ENCODE data around the gene LPCAT1.

The LPCAT1 gene

DNA sequence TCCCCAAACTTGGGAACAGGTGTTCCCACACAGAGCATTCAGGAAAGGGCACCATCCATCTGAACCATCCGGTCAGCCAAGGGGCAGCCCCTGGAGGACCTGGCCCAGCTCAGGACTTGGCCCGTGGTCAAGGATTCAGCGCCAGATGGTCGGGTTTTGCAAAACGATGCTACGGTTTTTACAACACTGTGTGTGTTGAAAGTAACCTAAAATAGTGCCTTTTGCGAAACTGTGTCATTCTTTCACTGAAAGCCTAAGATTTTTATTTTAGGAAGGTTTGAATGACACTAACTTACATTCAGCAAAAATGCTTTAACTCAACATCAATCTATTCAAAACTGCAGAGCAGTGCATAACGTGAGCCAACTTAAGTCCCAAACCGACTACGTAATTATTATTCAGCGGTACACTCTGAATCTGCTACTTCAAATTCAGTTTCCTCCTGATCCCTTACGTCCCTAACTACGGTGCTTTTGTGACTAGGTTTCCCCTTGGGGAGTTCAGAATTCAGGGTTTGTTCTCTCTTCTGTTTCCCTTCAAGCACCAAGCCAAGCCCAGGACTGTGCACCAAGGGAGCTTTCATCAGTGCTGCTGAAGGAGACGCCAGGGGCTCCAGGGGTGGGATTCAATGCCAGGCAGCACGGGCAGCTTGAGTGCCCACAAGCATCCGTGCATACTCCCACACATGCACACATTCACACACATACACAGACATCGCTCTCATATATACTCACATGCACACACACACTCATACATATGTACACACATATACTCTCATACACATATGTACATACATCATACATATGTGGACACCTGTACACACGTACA is 25.8 kb downstream of the LPCAT1 start:
- DNase-seq = no peak
- H3K4me3 Mint-ChIP-seq = no peak overlapping the region
- no peaks in the 10 kb centered on the region for H3K27me3 Mint-ChIP-seq
- peak overlapping the region; percentile 24 for H3K27ac Mint-ChIP-seq
- peaks cover 79% of the 10 kb centered on the region for H3K36me3 Mint-ChIP-seq (ENCODE audit: low read depth)
- no peaks in the 10 kb centered on the region for H3K9me3 Mint-ChIP-seq
- H3K4me1 Mint-ChIP-seq (ENCODE audit: low read depth) = peaks cover 49% of the 10 kb centered on the region

DNA sequence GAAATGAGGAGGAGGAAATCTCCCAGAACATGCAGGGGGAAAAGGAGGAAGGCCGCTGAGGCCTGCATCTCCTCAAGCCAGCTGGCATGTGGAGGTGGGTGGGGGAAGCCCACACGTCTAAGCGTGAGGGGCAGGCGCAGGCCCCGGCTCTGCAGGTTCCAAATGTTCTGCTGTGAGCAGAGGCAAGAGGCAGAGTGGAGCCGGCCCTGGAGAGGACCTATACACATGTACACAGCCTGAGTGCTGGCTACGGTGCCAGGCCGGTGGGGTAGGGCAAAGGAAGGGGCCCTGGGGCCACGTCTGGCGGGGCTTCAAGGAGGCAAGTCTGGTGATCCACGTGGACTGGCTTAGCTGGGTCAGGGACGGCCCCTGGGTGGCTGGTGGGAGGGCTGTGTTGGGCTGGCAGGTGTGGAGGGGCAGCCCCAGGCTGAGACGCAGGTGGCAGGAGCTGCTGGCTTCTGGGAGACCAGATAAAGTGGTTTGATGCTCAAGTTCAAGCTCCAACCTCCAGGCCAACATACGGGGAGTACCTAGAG is 26.4 kb downstream of the LPCAT1 start:
- DNase-seq = no peak
- Mint-ChIP-seq H3K36me3 (ENCODE audit: low read depth) (peaks cover 83% of the 10 kb centered on the region), H3K9me3 (no peaks in the 10 kb centered on the region), H3K4me3 (no peak overlapping the region), H3K27ac (peak overlapping the region; percentile 24), H3K27me3 (no peaks in the 10 kb centered on the region), H3K4me1 (ENCODE audit: low read depth) (peaks cover 52% of the 10 kb centered on the region)

DNA sequence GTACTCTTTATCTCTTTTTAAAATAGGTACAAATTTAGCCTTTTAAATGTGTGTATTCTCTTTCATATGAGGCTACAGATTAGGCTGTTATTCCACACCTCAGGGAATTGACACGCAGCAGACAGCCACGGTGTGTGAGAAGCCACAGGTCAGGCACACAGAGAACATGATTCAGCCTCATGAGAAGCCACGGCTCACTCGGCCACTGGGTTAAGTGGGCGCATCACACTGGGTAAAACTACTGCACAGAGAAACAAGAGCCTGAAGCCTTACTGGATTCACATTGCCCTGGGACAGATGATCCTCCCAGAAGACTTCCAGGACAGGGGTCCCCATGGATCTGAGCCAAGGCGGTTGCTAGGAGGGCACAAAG is 28.2 kb downstream of the LPCAT1 start:
- H3K4me1 Mint-ChIP-seq (ENCODE audit: low read depth) = peaks cover 65% of the 10 kb centered on the region

DNA sequence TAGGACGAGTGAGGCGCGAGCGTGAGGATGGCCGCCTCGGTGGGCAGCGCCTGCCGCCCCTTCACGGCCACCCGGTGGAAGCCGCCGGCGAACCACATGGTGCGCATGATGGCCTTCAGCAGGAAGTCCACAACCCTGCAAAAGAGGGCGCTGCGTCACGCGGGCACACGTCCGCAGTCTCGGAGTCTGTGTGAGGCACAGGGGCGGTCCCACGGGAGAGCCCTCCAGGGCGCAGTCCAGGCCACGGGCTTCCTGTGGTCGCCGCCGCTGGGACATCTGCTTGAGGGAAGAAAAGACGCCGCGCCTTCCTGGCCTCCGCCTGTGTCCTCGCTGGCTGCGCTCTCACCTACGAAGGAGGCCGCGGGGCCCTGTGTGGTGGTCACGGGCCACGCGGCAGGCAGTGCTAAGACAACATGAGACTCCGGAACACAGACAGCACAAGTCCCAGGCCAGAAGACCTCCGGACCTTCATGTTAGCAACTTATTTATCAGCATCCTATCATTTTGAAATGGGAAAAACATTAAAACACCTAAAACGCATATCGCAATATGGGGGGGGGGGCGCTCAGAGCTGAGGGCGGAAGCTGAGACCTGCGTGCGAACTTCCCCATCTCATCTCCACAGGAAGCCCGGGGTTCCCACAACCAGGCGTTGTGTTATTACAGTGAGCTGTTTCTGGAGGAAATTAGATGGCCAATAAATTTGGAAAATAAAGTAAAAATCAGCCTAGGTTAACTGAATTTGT is 28.8 kb downstream of the LPCAT1 start:
- Mint-ChIP-seq H3K36me3 (ENCODE audit: low read depth) (peaks cover 95% of the 10 kb centered on the region), H3K27ac (peak overlapping the region; percentile 90), H3K4me1 (ENCODE audit: low read depth) (peaks cover 71% of the 10 kb centered on the region)

More for the DNA sequence above, 28.2 kb downstream of the LPCAT1 start:
- Mint-ChIP-seq H3K4me3 (peak overlapping the region; percentile 66), H3K9me3 (no peaks in the 10 kb centered on the region), H3K36me3 (ENCODE audit: low read depth) (peaks cover 95% of the 10 kb centered on the region), H3K27me3 (no peaks in the 10 kb centered on the region), H3K27ac (peak overlapping the region; percentile 90)
- DNase-seq = no peak

DNA sequence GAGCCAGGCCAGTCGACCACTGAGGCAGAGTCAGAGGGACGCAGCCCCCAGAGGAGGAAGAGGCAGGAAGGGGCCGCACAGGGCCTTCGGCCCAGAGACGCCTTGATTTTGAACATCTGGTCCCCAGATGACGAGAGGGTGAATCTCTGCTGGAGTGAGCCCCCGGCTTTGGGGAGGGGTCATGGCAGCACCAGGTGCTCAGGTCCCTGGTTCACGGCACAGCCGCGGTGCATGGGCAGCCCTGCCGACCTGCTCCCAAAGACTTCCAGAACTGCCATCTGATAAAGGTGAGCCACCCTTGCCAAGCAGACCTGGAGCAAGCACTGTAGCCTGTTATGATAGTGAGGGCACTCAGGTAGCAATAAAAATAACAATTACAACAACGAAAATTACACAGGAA is 29.8 kb downstream of the LPCAT1 start:
- peaks cover 93% of the 10 kb centered on the region for H3K36me3 Mint-ChIP-seq (ENCODE audit: low read depth)
- H3K4me1 Mint-ChIP-seq (ENCODE audit: low read depth) = peaks cover 81% of the 10 kb centered on the region
- DNase-seq = no peak
- H3K4me3 Mint-ChIP-seq = peak overlapping the region; percentile 66
- no peaks in the 10 kb centered on the region for H3K9me3 Mint-ChIP-seq
- H3K27ac Mint-ChIP-seq = peak overlapping the region; percentile 76
- H3K27me3 Mint-ChIP-seq = no peaks in the 10 kb centered on the region

More for the DNA sequence above, 28.8 kb downstream of the LPCAT1 start:
- peak; percentile 46 for DNase-seq
- H3K27me3 Mint-ChIP-seq = no peaks in the 10 kb centered on the region
- H3K4me3 Mint-ChIP-seq = peak overlapping the region; percentile 66
- no peaks in the 10 kb centered on the region for H3K9me3 Mint-ChIP-seq

DNA sequence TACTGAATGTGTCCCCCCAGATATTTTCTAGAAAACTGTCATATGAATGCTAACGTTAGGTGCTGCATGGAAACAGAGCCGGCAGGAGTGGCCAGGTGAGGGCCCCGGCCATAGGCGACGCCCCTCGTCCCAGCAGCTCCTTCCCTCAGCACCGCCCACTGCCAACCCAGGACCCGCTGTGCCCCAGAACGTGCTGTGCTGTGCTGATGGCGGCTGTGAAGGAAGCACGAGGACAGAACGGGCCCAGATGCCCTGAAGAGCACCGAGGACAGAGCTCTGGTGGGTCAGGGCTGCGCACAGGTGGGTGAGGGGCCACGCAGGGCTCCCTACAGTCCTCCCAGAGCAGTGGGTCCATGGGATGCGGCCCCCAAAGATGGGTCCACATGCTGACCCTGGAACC is 30.3 kb downstream of the LPCAT1 start:
- Mint-ChIP-seq H3K4me3 (peak overlapping the region; percentile 66), H3K4me1 (ENCODE audit: low read depth) (peaks cover 84% of the 10 kb centered on the region), H3K27me3 (no peaks in the 10 kb centered on the region), H3K9me3 (no peaks in the 10 kb centered on the region), H3K36me3 (ENCODE audit: low read depth) (peaks cover 93% of the 10 kb centered on the region), H3K27ac (peak overlapping the region; percentile 76)
- no peak for DNase-seq

DNA sequence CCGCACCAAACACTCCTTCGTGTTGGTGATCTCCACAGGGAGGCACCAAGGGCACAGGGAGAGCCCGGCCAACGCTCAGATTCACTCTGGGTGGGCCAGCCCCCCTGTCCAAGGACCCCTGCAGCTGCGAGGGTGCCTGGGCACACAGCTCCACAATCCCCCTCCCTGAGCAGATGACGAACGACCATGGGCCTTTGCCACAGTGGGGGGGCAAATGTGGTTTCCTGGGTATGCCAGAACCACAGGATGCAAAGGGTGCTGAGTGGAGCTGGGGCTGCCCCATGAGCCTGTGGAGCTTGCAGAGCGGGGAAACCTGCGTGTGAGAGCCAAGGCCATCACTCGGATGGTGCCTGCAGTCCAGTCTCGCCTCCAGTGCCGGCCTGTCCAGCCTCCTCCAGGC is 31.0 kb downstream of the LPCAT1 start:
- Mint-ChIP-seq H3K4me1 (ENCODE audit: low read depth) (peaks cover 87% of the 10 kb centered on the region), H3K9me3 (no peaks in the 10 kb centered on the region), H3K27me3 (no peaks in the 10 kb centered on the region), H3K36me3 (ENCODE audit: low read depth) (peaks cover 93% of the 10 kb centered on the region), H3K4me3 (peak overlapping the region; percentile 66), H3K27ac (peak overlapping the region; percentile 2)
- DNase-seq = no peak

DNA sequence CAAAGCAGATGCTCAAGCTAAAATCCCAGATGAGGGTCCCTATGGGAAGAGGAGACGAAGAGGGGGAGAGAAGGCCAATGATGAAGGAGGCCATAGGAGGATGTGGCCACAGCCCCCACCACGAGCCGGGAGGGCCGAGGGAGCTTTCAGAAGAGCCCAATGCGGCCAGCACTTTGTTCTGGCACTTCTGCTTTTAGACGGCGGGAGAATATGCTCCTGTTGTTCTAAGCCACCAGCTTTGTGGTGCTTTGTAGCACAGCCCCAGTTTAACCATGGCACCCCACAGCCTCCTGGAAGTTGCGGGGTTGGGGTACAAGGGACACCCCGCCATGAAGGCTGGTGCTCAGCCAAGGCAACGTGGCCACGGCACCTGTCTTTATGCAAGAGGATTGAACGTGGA is 33.4 kb downstream of the LPCAT1 start:
- DNase-seq = no peak
- peaks cover 73% of the 10 kb centered on the region for H3K4me1 Mint-ChIP-seq (ENCODE audit: low read depth)
- H3K4me3 Mint-ChIP-seq = no peak overlapping the region
- H3K27me3 Mint-ChIP-seq = no peaks in the 10 kb centered on the region
- peak overlapping the region; percentile 92 for H3K27ac Mint-ChIP-seq
- H3K9me3 Mint-ChIP-seq = no peaks in the 10 kb centered on the region
- peaks cover 95% of the 10 kb centered on the region for H3K36me3 Mint-ChIP-seq (ENCODE audit: low read depth)

DNA sequence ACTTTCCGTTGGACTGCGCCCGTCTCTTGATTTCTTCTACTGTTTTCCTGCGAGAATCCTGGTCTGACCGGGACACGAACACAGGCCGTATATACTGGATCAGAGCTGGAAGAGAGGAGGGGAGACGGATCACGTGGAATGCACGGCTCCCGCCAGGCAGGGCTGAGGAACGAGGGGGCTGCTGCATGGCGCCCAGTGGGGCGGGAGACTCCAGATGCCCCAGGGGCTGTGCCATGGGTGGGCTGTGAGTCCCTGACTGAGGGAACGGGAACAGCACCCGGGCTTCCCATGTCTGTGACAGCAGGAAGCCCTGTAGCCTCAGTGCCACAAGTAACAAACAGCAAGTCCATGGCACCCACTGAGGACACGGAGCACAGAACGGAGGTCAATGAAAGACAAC is 34.0 kb downstream of the LPCAT1 start:
- Mint-ChIP-seq H3K36me3 (ENCODE audit: low read depth) (peaks cover 94% of the 10 kb centered on the region), H3K4me1 (ENCODE audit: low read depth) (peaks cover 71% of the 10 kb centered on the region), H3K27ac (peak overlapping the region; percentile 92), H3K27me3 (no peaks in the 10 kb centered on the region), H3K4me3 (peak overlapping the region; percentile 40), H3K9me3 (no peaks in the 10 kb centered on the region)
- DNase-seq = no peak

DNA sequence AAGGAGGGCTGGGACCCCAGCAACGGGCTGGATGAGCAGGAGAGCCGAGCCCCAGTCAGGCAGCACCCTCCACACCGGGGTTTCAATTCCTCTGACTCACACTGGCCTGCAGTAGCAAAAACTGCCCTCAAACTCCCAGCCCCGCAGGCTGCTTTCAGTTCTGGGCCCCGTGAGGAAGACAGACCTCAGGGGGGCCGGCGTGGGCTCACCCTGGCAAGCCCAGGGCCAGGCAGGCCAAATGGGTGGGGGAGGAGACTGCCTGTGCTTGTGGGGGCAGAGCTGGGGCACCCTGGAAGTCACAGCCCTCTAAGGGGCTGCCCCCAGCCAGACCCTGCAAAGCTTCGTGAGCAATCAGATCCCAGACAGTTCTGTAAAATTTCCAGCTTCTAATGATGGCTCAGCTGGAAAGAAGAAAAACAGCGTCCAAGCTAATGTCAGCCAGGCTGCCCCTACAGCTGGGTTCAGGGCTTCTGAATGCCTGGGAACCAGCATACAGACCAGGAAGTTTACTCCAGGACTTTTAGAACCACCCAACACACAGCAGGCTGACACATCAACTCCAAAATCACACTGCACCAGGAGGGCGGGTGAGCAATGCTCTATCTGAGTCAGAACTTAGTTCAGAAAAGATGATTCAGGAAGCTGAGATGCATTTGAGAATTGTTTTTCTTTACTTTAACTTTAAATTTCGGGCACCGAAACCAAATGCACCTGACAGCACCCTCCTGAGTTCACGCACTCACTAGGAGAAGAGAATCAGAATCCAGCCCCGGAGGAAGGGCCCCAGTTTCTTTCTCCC is 34.7 kb downstream of the LPCAT1 start:
- peaks cover 70% of the 10 kb centered on the region for H3K4me1 Mint-ChIP-seq (ENCODE audit: low read depth)
- H3K27ac Mint-ChIP-seq = peak overlapping the region; percentile 92
- peak overlapping the region; percentile 41 for H3K4me3 Mint-ChIP-seq
- no peaks in the 10 kb centered on the region for H3K27me3 Mint-ChIP-seq
- H3K36me3 Mint-ChIP-seq (ENCODE audit: low read depth) = peaks cover 87% of the 10 kb centered on the region
- peak; percentile 63 for DNase-seq
- H3K9me3 Mint-ChIP-seq = no peaks in the 10 kb centered on the region

DNA sequence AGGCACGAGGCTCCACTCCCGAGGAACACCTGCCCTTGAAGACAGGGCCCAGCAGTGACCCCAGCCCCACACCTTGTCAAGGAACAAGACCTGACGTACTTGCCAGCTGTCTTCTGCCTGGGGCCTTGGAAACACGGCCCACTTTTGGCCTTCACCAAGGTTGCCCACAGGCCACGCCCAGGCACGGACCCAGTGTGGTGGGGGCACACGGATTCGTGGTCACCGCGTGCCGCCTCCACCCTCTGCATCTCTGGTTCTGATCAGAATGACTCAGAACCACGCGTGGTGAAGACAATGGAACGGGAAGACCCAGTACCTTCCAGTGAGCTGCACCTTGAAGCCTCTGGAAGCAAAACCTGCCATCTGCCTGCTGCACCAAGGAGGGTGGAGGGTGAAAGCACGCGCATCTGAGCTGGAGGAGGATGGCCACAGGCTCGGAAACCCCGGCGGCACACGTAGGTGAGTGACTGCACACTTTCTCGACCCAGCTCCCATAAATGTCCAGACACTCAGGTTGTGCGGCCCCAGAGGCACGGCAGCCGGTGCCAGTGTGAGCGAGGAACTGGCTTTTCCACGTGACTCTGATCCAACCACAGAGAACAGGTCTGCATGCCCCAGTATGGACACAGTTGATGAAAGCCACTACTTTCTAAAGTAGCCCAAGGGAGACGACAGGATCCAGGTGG is 36.5 kb downstream of the LPCAT1 start:
- H3K27me3 Mint-ChIP-seq = no peaks in the 10 kb centered on the region
- no peaks in the 10 kb centered on the region for H3K9me3 Mint-ChIP-seq
- H3K27ac Mint-ChIP-seq = no peak overlapping the region
- H3K4me3 Mint-ChIP-seq = no peak overlapping the region
- peaks cover 53% of the 10 kb centered on the region for H3K4me1 Mint-ChIP-seq (ENCODE audit: low read depth)
- DNase-seq = no peak
- H3K36me3 Mint-ChIP-seq (ENCODE audit: low read depth) = peaks cover 78% of the 10 kb centered on the region

DNA sequence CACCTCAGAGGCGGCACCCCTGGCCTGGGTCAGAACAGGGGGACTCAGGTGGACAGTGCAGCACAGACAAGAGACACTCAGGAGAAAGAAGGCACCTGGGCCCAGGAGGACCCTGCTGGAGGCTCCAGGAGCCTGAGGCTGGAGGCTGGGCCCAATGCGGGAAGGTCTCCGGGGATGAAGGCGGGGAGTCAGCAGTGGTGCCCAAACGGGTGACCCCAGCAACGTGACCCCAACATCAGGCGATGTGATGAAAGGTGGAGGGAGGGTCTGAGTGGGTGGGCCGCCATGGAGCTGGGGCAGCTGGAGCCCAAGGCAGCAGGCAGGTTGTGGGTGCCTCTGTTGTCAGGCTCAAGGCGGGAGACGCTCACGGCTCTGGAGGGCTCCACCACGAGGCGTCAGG is 37.5 kb downstream of the LPCAT1 start:
- Mint-ChIP-seq H3K36me3 (ENCODE audit: low read depth) (peaks cover 77% of the 10 kb centered on the region), H3K4me1 (ENCODE audit: low read depth) (peaks cover 45% of the 10 kb centered on the region), H3K27me3 (no peaks in the 10 kb centered on the region), H3K9me3 (no peaks in the 10 kb centered on the region), H3K27ac (no peak overlapping the region), H3K4me3 (no peak overlapping the region)
- no peak for DNase-seq

DNA sequence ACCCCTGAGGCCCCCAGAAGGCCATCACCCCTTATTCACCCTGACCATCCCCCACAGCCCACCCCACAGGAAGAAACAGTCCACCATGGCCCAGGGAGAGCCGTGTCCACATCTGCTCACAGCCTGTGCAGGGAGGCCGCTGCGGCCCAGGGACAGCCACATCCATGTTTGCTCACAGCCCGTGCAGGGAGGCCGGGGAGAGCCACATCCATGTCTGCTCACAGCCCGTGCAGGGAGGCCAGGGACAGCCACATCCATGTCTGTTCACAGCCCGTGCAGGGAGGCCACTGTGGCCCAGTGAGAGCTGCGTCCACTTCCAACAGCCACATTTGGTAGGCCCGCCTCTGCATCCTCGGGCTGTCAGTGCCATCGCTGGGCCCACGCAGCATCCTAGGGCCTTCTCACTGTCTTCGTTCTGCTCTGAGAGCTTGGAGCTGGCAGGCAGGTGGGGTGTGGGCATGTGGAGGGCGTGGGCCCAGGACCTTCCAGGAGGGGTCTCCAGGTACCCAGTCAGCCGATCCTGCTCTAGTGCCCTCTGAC is 38.1 kb downstream of the LPCAT1 start:
- H3K9me3 Mint-ChIP-seq = no peaks in the 10 kb centered on the region
- H3K4me3 Mint-ChIP-seq = no peak overlapping the region
- DNase-seq = no peak
- no peak overlapping the region for H3K27ac Mint-ChIP-seq
- no peaks in the 10 kb centered on the region for H3K27me3 Mint-ChIP-seq
- H3K36me3 Mint-ChIP-seq (ENCODE audit: low read depth) = peaks cover 75% of the 10 kb centered on the region
- H3K4me1 Mint-ChIP-seq (ENCODE audit: low read depth) = peaks cover 40% of the 10 kb centered on the region
